MG63 (cell line): ENCODE results near the gene MBNL1. TPM values are rescaled to one million over a fixed set of nuclear protein-coding genes. Genes with fewer than 3 reads are reported as not detected.

Experiments
- DNase-seq: peaks from one replicate; pipeline ENCODE4 v3.0.0-alpha.2; 2020
- H3K27me3 ChIP-seq: fragments of 250-450 bp; sonication (Bioruptor Pico); 2 replicates; pipeline ENCODE4 v1.5.1; 2020; ENCODE audit warnings: mild to moderate bottlenecking, moderate library complexity
- H3K36me3 ChIP-seq: fragments of 250-450 bp; sonication (Bioruptor Pico); 2 replicates; pipeline ENCODE4 v1.5.1; 2020; ENCODE audit warnings: mild to moderate bottlenecking, moderate library complexity
- H3K4me3 ChIP-seq: fragments of 250-450 bp; sonication (Bioruptor Pico); 2 replicates; pipeline ENCODE4 v1.5.1; 2020; ENCODE audit warnings: mild to moderate bottlenecking, moderate library complexity
- H3K9me3 ChIP-seq: fragments of 250-450 bp; sonication (Bioruptor Pico); 2 replicates; pipeline ENCODE4 v1.5.1; 2020; ENCODE audit warnings: mild to moderate bottlenecking, moderate library complexity
- total RNA-seq: library from RNA; depleted of rRNA; stranded (reverse); fragments of >200 nt; shearing (Covaris generic); gene quantifications from 2 replicates; pipeline ENCODE4 v1.2.3, GENCODE V29; 2014; ENCODE audit warnings: low replicate concordance

Gene MBNL1
- total RNA-seq, 1 experiment from 2014 or later: 171 TPM

DNA sequence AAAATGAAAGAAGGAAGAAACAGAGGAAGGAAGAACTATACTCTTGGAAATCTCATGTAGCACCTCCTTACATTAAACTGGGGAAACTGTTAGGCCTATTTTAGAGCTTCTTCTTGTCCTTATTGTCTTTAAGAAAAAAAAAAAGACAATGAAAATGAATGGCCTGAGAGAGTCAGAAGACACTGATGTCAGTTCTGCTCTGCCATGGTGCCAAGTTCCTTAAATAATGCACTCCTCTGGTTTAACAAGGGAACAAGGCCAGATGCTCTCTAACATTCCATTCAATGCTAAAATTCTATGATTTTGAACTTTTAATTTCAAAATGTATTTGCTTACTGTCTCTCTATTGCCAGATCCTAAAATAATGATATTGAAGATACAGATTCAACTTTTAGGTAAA lies 4.4 kb upstream of the MBNL1 start:
- no peaks in the 10 kb centered on the region for H3K27me3 ChIP-seq
- no peak for DNase-seq
- peaks cover 21% of the 10 kb centered on the region for H3K36me3 ChIP-seq
- no peaks in the 10 kb centered on the region for H3K9me3 ChIP-seq
- no peak overlapping the region for H3K4me3 ChIP-seq

- DNase-seq: peak; percentile 95
- H3K27me3 ChIP-seq: no peaks in the 10 kb centered on the region
- peak overlapping the region; percentile 75 for H3K4me3 ChIP-seq
- peaks cover 37% of the 10 kb centered on the region for H3K36me3 ChIP-seq
- no peaks in the 10 kb centered on the region for H3K9me3 ChIP-seq
Measured at GRCh38 chr3:152266221-152266995, 2.3 kb upstream of the MBNL1 start.

DNA sequence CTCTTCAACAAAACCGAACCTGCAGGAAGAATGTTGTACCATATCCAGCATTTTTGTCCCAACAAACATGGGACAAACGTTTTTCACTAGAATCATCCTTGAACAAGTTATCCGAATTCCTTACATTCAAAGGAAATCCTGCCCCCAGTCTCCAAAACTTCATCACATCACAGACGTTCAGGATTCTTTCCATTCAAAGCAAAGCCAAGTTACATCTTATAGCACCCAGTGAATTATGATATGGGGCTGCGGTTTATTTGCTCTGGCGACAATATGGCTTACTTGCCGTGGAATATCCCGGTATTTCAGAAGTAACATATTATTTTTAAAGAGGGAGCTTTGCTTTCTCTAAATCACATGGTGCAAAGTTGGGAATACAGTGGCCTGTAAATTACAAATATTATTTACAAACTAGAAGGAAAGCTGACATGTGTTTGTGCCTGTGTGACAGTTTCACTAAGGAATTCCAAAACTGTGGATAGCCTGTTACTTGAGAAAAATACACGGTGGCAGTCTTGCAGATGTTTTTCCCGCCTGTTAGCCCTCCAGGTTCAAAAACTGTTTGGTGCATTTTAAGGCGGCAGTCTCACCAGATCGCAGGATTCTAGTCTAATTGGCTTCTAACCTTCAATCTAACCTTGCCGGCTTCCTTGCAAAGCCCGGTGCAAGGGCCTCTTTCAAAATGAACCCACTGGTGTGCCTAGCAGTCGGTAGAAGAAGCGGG lies 736 bp upstream of the MBNL1 start:
- DNase-seq: no peak
- Histone ChIP-seq H3K9me3 (no peaks in the 10 kb centered on the region), H3K27me3 (no peaks in the 10 kb centered on the region), H3K36me3 (peaks cover 42% of the 10 kb centered on the region), H3K4me3 (peak overlapping the region; percentile 75)

DNA sequence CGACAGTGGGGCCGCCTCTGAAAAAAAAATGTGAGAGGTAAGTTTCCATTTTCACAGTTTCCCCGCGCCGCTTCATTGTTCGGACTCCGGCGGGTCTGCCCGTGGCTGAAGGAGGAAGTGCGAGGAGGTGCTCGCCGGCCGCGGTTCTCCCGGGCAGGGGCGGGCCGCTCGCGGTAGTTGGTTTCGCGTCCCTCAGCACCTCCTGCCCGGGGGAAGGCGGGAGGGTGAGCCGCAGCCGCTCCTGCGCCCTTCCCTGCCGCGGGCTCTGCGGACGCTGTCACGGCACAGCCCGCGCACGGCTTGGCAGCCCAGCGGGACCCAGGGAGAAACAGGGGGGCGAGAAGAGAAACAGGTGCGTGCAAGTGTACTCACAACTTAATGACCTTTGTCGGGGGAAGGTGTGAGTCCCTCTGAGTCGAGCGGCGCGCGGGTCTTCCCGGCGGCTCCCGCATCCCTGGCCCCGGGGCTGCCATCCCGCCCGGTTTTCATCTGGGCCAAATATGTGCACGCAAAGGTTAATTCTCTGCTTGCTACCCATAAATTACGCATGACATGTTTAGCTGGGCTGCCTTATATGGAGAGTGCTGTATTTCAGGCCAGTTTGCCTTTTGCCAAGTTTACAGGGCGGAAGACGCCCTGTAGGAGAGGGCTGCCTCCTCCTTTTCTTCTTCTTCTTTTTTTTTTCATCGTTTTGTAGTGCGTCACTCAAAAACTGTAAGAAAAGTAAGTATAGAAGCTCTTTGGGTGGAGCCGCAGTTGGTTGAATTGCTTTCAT lies 514 bp downstream of the MBNL1 start:
- H3K4me3 ChIP-seq: peak overlapping the region; percentile 75
- H3K36me3 ChIP-seq: peaks cover 52% of the 10 kb centered on the region
- no peaks in the 10 kb centered on the region for H3K27me3 ChIP-seq
- DNase-seq: peak; percentile 83
- H3K9me3 ChIP-seq: no peaks in the 10 kb centered on the region

GRCh38 chr3:152269831-152270734 lies 1.4 kb downstream of the MBNL1 start:
- peak; percentile 43 for DNase-seq
- Histone ChIP-seq H3K27me3 (no peaks in the 10 kb centered on the region), H3K36me3 (peaks cover 61% of the 10 kb centered on the region)

DNA sequence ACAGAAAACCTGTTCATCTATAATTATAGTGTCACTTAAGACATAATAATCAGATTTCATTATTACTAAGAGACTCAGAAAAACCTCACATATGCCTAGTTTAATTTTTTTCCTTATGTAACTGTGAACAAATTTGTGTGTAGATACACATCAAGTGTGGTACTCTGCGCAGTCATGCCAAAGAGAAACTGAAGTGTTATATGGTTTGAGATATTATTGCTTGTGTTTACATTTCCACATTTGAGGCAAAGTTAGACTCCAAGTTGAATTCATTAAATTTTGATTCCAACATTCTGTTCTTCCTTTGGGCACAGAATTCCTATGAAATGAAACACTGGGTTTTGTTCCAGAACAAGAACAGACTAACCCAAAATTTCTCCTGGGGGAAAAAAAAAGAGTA lies 2.2 kb downstream of the MBNL1 start:
- Histone ChIP-seq H3K4me3 (peak overlapping the region; percentile 75), H3K9me3 (no peaks in the 10 kb centered on the region), H3K36me3 (peaks cover 63% of the 10 kb centered on the region), H3K27me3 (no peaks in the 10 kb centered on the region)
- no peak for DNase-seq

More at GRCh38 chr3:152269831-152270734, 1.4 kb downstream of the MBNL1 start:
- no peaks in the 10 kb centered on the region for H3K9me3 ChIP-seq
- peak overlapping the region; percentile 75 for H3K4me3 ChIP-seq

DNA sequence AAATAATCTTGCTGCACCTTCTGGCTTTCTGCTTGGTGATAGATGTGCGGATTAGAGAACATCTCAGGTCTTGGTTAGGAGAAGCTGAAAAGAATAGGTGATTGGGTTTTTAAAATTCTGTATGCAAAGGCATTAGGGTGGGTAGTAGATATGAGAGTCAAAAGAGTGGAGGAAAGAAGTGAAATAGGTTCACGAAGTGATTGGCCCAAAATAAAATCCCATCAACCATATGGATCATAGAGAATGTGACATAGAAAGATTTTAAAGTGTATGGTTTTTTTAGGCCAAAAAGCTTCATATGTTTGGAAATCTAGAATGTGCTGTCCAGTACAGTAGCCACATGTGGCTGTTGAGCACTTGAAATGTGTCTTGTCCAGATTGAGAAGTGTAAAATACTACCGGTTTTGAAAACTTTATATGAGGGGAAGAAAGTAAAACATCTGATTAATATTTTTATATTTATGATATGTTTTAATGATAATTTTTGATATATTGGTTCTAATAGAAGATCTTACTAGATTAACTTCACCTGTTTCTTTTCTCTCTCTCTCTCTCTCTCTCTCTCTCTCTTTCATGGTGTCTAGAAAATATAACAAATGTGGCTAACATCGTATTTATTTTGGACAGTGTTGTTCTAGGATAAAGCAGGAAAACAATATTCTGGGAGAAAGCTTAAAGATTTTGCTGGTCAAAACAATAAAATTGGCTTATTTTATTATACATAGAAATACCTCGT lies 2.9 kb downstream of the MBNL1 start:
- Histone ChIP-seq H3K27me3 (no peaks in the 10 kb centered on the region), H3K36me3 (peaks cover 61% of the 10 kb centered on the region), H3K4me3 (peak overlapping the region; percentile 75), H3K9me3 (no peaks in the 10 kb centered on the region)
- no peak for DNase-seq

- DNase-seq: peak; percentile 90
- Histone ChIP-seq H3K36me3 (peaks cover 53% of the 10 kb centered on the region), H3K9me3 (no peaks in the 10 kb centered on the region), H3K27me3 (no peaks in the 10 kb centered on the region), H3K4me3 (peak overlapping the region; percentile 75)
Measured at GRCh38 chr3:152272771-152273242, 4.1 kb downstream of the MBNL1 start.

DNA sequence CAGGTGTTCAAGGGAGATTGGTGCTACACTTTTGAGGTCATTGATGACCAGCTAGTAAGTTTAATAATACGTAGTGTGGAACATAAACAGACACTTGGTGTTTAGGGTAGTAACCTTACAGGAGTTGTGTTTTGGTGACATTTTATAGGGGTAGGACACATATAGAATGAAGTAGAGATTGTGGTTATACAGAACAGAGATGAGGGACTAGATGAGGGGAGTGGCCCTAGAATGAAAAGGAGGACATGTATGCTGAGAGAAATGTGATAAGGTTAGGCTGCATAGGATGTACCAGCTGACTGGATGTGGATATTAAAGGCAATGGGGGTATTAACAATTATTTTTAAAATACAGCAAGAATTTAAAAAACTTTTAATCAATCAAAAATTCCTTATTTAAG lies 8.0 kb downstream of the MBNL1 start:
- no peaks in the 10 kb centered on the region for H3K27me3 ChIP-seq
- no peak for DNase-seq

DNA sequence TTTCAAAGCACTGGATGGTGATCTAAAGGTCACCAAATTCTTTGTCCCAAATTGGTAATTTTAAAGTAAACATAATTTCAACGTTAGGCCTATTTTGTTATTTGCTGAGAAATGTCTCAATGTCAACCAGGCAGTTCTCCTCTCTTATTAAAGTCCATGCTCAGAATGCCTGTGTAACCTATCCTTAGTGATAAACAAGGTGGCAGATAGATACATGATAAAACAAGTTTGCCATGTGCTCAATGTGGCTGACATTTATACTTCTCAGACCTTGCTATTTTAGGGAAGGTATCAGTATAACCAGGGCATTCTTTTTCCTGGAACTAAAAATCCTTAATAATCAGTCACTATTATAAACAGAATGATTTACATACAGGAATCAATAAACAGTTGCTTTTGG lies 8.5 kb downstream of the MBNL1 start:
- no peaks in the 10 kb centered on the region for H3K9me3 ChIP-seq
- DNase-seq: no peak
- H3K36me3 ChIP-seq: peaks cover 37% of the 10 kb centered on the region
- no peak overlapping the region for H3K4me3 ChIP-seq
- H3K27me3 ChIP-seq: no peaks in the 10 kb centered on the region

More for the DNA sequence above, 8.0 kb downstream of the MBNL1 start:
- peaks cover 40% of the 10 kb centered on the region for H3K36me3 ChIP-seq
- H3K9me3 ChIP-seq: no peaks in the 10 kb centered on the region
- no peak overlapping the region for H3K4me3 ChIP-seq

GRCh38 chr3:152278756-152279427 lies 10.2 kb downstream of the MBNL1 start:
- DNase-seq: no peak
- Histone ChIP-seq H3K9me3 (no peaks in the 10 kb centered on the region), H3K4me3 (no peak overlapping the region), H3K27me3 (no peaks in the 10 kb centered on the region), H3K36me3 (peaks cover 29% of the 10 kb centered on the region)

GRCh38 chr3:152279479-152279878 lies 10.8 kb downstream of the MBNL1 start:
- H3K9me3 ChIP-seq: no peaks in the 10 kb centered on the region
- DNase-seq: no peak
- H3K36me3 ChIP-seq: peaks cover 23% of the 10 kb centered on the region
- no peaks in the 10 kb centered on the region for H3K27me3 ChIP-seq
- H3K4me3 ChIP-seq: no peak overlapping the region

GRCh38 chr3:152280539-152280938 lies 11.8 kb downstream of the MBNL1 start:
- Histone ChIP-seq H3K27me3 (no peaks in the 10 kb centered on the region), H3K36me3 (peaks cover 21% of the 10 kb centered on the region), H3K9me3 (no peaks in the 10 kb centered on the region), H3K4me3 (no peak overlapping the region)
- no peak for DNase-seq

GRCh38 chr3:152281133-152281713 lies 12.5 kb downstream of the MBNL1 start:
- no peak overlapping the region for H3K4me3 ChIP-seq
- DNase-seq: no peak
- H3K36me3 ChIP-seq: peaks cover 20% of the 10 kb centered on the region

DNA sequence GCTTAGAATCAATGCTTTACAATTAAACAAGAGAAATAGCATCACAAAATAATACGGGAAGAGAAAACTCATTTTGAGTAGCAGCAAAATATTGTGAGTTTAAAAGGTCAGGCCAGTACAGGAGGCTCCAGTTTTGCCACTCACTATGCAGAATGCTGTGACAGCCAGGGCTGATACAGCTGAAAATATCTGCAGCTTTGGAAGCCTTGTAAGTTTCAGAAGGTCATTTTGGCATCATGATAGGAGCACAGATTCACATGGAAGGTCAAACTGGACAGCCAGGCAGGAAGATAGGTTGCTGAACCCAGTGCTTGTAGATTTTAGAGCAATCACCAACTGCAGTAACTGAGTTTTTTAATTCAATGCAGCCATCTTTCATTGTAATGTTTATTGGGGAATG lies 14.1 kb downstream of the MBNL1 start:
- Histone ChIP-seq H3K36me3 (peaks cover 24% of the 10 kb centered on the region), H3K9me3 (no peaks in the 10 kb centered on the region), H3K4me3 (no peak overlapping the region), H3K27me3 (no peaks in the 10 kb centered on the region)
- no peak for DNase-seq

More at GRCh38 chr3:152281133-152281713, 12.5 kb downstream of the MBNL1 start:
- Histone ChIP-seq H3K9me3 (no peaks in the 10 kb centered on the region), H3K27me3 (no peaks in the 10 kb centered on the region)
